OCI-LY1 (cell line): ENCODE measurements around the gene PPP4R3B.

Source experiments
- H2AFZ ChIP-seq: fragments of 200-600 bp; sonication (generic), shearing (Covaris generic); 2 replicates; pipeline ENCODE4 v1.6.0; 2014; ENCODE audit warnings: antibody characterized with exemption, mild to moderate bottlenecking, low read length
- H3F3A ChIP-seq: fragments of 200-600 bp; sonication (generic), shearing (Covaris generic); 2 replicates; pipeline ENCODE4 v1.6.0; 2014; ENCODE audit warnings: mild to moderate bottlenecking, antibody characterized with exemption, low read length, moderate library complexity; ENCODE audit not compliant: insufficient read depth
- H3K27ac ChIP-seq: fragments of 200-600 bp; sonication (generic); 2 replicates; pipeline ENCODE4 v1.5.1; 2014; ENCODE audit warnings: low read length, mixed run types, mild to moderate bottlenecking, low read depth; ENCODE audit not compliant: poor library complexity, severe bottlenecking
- H3K27me3 ChIP-seq: fragments of 200-600 bp; sonication (generic); 2 replicates; pipeline ENCODE4 v1.6.0; 2014; ENCODE audit warnings: antibody characterized with exemption, mild to moderate bottlenecking, low read length, moderate library complexity; ENCODE audit not compliant: insufficient read depth
- H3K36me3 ChIP-seq: fragments of 200-600 bp; sonication (generic); 2 replicates; pipeline ENCODE4 v1.6.1; 2014; ENCODE audit warnings: mild to moderate bottlenecking, antibody characterized with exemption, low read length, moderate library complexity, mixed read lengths; ENCODE audit not compliant: insufficient read depth
- H3K4me1 ChIP-seq: fragments of 200-600 bp; sonication (generic); 2 replicates; pipeline ENCODE4 v1.5.1; 2014; ENCODE audit warnings: mild to moderate bottlenecking, low read length, moderate library complexity; ENCODE audit not compliant: insufficient read depth, severe bottlenecking
- H3K4me2 ChIP-seq: fragments of 200-600 bp; sonication (generic), shearing (Covaris generic); 2 replicates; pipeline ENCODE4 v1.6.1; 2014; ENCODE audit warnings: low read length
- H3K4me3 ChIP-seq: fragments of 200-600 bp; sonication (generic); 2 replicates; pipeline ENCODE4 v1.5.1; 2014; ENCODE audit warnings: low read length, low read depth, mild to moderate bottlenecking, mixed read lengths; ENCODE audit not compliant: poor library complexity, severe bottlenecking
- H3K79me2 ChIP-seq: fragments of 200-600 bp; shearing (Covaris generic); 2 replicates; pipeline ENCODE4 v1.6.1; 2016; ENCODE audit warnings: mixed run types, low read length, mixed read lengths; ENCODE audit not compliant: insufficient read depth
- H3K9ac ChIP-seq: fragments of 200-600 bp; sonication (generic), shearing (Covaris generic); 2 replicates; pipeline ENCODE4 v1.6.1; 2014; ENCODE audit warnings: mild to moderate bottlenecking, low read length, mixed read lengths
- H3K9me2 ChIP-seq: fragments of 200-600 bp; sonication (generic), shearing (Covaris generic); 2 replicates; pipeline ENCODE4 v1.6.1; 2014; ENCODE audit warnings: low read depth, mild to moderate bottlenecking, low read length, mixed read lengths
- H3K9me3 ChIP-seq: fragments of 200-600 bp; shearing (Covaris generic); 2 replicates; pipeline ENCODE4 v1.6.1; 2014; ENCODE audit warnings: low read length, mixed read lengths
- H4K20me1 ChIP-seq: fragments of 200-600 bp; sonication (generic), shearing (Covaris generic); 2 replicates; pipeline ENCODE4 v1.6.0; 2016; ENCODE audit warnings: mild to moderate bottlenecking, low read length; ENCODE audit not compliant: insufficient read depth
- CTCF ChIP-seq: fragments of 200-600 bp; sonication (generic), shearing (Covaris generic); IDR thresholded peaks from 2 replicates; pipeline ENCODE4 v1.5.1; 2017; ENCODE audit warnings: mild to moderate bottlenecking, antibody characterized with exemption, low read length, moderate library complexity, mixed read lengths
- EZH2 ChIP-seq: fragments of 200-600 bp; sonication (generic), shearing (Covaris generic); IDR thresholded peaks from 2 replicates; pipeline ENCODE4 v1.8.0; 2017; ENCODE audit warnings: borderline replicate concordance, mixed run types, mild to moderate bottlenecking, antibody characterized with exemption, low read length, moderate library complexity, mixed read lengths

The PPP4R3B gene

GRCh38 chr2:55618025-55618274 lies 528 bp upstream of the PPP4R3B start:
- H2AFZ ChIP-seq: no peak overlapping the region
- no peaks in the 10 kb centered on the region for H3K9me3 ChIP-seq
- no peaks in the 10 kb centered on the region for H3K27me3 ChIP-seq
- TF ChIP-seq EZH2 (no peak), CTCF (peak; percentile 4; the same call in 1 of the 2 replicates)
- H4K20me1 ChIP-seq: 0 out of 2 replicates have a peak, but pooled peaks cover 2% of the 10 kb centered on the region
- H3K79me2 ChIP-seq: peaks cover 95% of the 10 kb centered on the region
- H3K9me2 ChIP-seq: no peaks in the 10 kb centered on the region
- H3K4me1 ChIP-seq: peaks cover 53% of the 10 kb centered on the region
- peak overlapping the region; percentile 83 for H3K27ac ChIP-seq
- H3K36me3 ChIP-seq: peaks cover 49% of the 10 kb centered on the region
- peak overlapping the region; percentile 98 for H3K4me3 ChIP-seq
- H3K4me2 ChIP-seq: peak overlapping the region; percentile 78
- peak overlapping the region; percentile 95 for H3K9ac ChIP-seq
- H3F3A ChIP-seq: no peaks in the 10 kb centered on the region

GRCh38 chr2:55616551-55617174 lies 759 bp downstream of the PPP4R3B start:
- H3F3A ChIP-seq: no peaks in the 10 kb centered on the region
- peaks cover 53% of the 10 kb centered on the region for H3K36me3 ChIP-seq
- peak overlapping the region; percentile 98 for H3K4me3 ChIP-seq
- TF ChIP-seq CTCF: no peak
- TF ChIP-seq EZH2: no peak
- peak overlapping the region; percentile 87 for H3K27ac ChIP-seq
- H3K79me2 ChIP-seq: peaks cover 83% of the 10 kb centered on the region
- H3K27me3 ChIP-seq: no peaks in the 10 kb centered on the region
- no peak overlapping the region for H2AFZ ChIP-seq
- H3K4me2 ChIP-seq: peak overlapping the region; percentile 95
- peaks cover 43% of the 10 kb centered on the region for H3K4me1 ChIP-seq
- H4K20me1 ChIP-seq: 0 out of 2 replicates have a peak, but pooled peaks cover 2% of the 10 kb centered on the region
- H3K9me3 ChIP-seq: no peaks in the 10 kb centered on the region
- no peaks in the 10 kb centered on the region for H3K9me2 ChIP-seq
- peak overlapping the region; percentile 99 for H3K9ac ChIP-seq

DNA sequence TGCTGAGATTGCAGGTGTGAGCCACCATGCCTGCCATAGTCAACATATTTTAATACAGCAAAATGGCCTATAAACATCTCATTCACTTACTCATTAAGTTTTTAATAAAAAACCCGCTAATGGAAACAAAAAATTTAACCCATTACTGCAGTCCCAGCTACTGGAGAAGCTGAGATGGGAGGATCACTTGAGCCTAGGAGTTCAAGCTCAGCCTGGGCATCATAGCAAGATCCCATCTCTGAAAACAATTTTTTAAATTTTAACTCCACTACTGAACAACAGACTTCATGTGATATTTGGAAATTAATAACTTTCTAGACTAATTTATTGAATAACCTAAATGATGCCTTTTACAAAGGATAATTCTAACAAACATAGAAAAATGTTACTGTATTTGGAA lies 5.4 kb downstream of the PPP4R3B start:
- Histone ChIP-seq H3K4me1 (peaks cover 16% of the 10 kb centered on the region), H3K9me2 (no peaks in the 10 kb centered on the region), H3K9me3 (no peaks in the 10 kb centered on the region), H3K79me2 (peaks cover 46% of the 10 kb centered on the region), H3K36me3 (peaks cover 50% of the 10 kb centered on the region), H2AFZ (no peak overlapping the region), H3F3A (no peaks in the 10 kb centered on the region), H3K9ac (no peak overlapping the region), H3K4me2 (no peak overlapping the region), H3K27me3 (no peaks in the 10 kb centered on the region), H3K4me3 (no peak overlapping the region), H3K27ac (no peak overlapping the region), H4K20me1 (0 out of 2 replicates have a peak, but pooled peaks cover 2% of the 10 kb centered on the region)
- no peak for TF ChIP-seq EZH2
- TF ChIP-seq CTCF: no peak
